Prostate gland (tissue), 2 donors: ENCODE results near the gene KLK11. TPM values are rescaled to one million over a fixed set of nuclear protein-coding genes. Genes with fewer than 3 reads are reported as not detected.

Source experiments
- DNase-seq: peaks from one replicate; pipeline ENCODE4 v3.0.0-alpha.2; 2019; ENCODE audit warnings: low spot score
- H3K27ac ChIP-seq, 2 donors: fragments of 200-600 bp; sonication (generic); 2 replicates each; pipeline ENCODE4 v1.5.1; 2017 to 2019
- H3K27me3 ChIP-seq: fragments of 200-600 bp; sonication (generic); replicated peaks from 2 replicates; pipeline ENCODE4 v1.5.1; 2019; ENCODE audit not compliant: insufficient read depth
- H3K36me3 ChIP-seq, 2 donors: fragments of 200-600 bp; sonication (generic); 1 replicate in 1 of 2; 2 replicates in 1 of 2; pipeline versions ENCODE4 v1.5.1 to v1.8.1; 2017 to 2019
- H3K4me1 ChIP-seq: fragments of 200-600 bp; sonication (generic); replicated peaks from 2 replicates; pipeline ENCODE4 v1.5.1; 2019
- H3K4me3 ChIP-seq, 2 donors: fragments of 200-600 bp; sonication (generic); 2 replicates each; pipeline ENCODE4 v1.5.1; 2017 to 2019
- H3K9me3 ChIP-seq: fragments of 200-600 bp; sonication (generic); 2 replicates; pipeline ENCODE4 v1.5.1; 2017
- POLR2A ChIP-seq: fragments of 450-650 bp; IDR thresholded peaks from one replicate; pipeline ENCODE4 v1.6.1; 2016; ENCODE audit warnings: antibody characterized with exemption, mild to moderate bottlenecking
- POLR2AphosphoS5 ChIP-seq: sonication (generic); formaldehyde crosslinking; IDR thresholded peaks from one replicate; pipeline ENCODE4 v1.6.1; 2017; ENCODE audit warnings: antibody characterized with exemption
- whole genome bisulfite sequencing: methylation state at CpG from one replicate; pipeline ENCODE4 v1.1.5; 2018; 5-methylcytosine and 5-hydroxymethylcytosine counted together
- intact Hi-C: fragments of 100-400 bp; cut with DNase I; formaldehyde crosslinking; loops from one replicate; pipeline ENCODE4 v1.14.2; 2022
- total RNA-seq, 2 donors: library from RNA; depleted of rRNA; stranded (reverse); fragments of >200 nt; gene quantifications; one replicate each; pipeline ENCODE4 v1.1.0, GENCODE V29; 2016
- TF ChIP-seq, protein P1 (sequence below), 4 experiments: fragments of 200-600 bp in 2 of 4; fragments of 450-650 bp in 2 of 4; sonication (generic) in 2 of 4; IDR thresholded peaks; 1 replicate in 3 of 4; 2 replicates in 1 of 4; pipeline ENCODE4 v1.5.1; 2016 to 2019; ENCODE audit warnings: antibody characterized with exemption in 4 of 4, mild to moderate bottlenecking in 2 of 4, moderate library complexity in 2 of 4

KLK11 gene, protein sequence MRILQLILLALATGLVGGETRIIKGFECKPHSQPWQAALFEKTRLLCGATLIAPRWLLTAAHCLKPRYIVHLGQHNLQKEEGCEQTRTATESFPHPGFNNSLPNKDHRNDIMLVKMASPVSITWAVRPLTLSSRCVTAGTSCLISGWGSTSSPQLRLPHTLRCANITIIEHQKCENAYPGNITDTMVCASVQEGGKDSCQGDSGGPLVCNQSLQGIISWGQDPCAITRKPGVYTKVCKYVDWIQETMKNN
- total RNA-seq, result 100 to 1,000 TPM in 1 of 2 donors, 10 to 100 TPM in 1; 67.7 to 315 TPM

DNA sequence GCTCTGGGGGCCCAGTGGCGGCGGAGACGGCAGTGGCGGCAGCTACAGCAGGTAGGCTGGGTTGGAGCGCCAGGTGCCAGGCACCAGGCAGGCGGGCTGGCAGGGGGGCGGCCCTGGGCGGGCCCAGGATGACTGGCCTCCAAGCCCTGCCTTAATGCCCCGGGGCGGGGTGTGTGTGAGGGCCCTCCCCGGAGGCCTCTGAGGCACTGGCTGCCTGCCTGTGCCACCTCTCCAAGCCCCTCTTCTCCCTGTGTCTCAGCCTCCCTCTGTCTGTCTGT is at the start of gene KLK11:
TSS of gene KLK11 (minus strand) at position 63 of the 278 bp plus-strand sequence. CDS start 985 bp downstream, outside the sequence.
- Histone ChIP-seq H3K27me3 (no peaks in the 10 kb centered on the region), H3K4me1 (no peaks in the 10 kb centered on the region), H3K36me3 (no peaks in the 10 kb centered on the region), H3K4me3 (peak within 1 kb of the TSS; percentile 36 to 38), H3K27ac (peak within 1 kb of the TSS; percentile 83 to 86), H3K9me3 (no peaks in the 10 kb centered on the region)
- peak; percentile 79 for DNase-seq
- TF ChIP-seq POLR2AphosphoS5 (no peak), POLR2A (peak; percentile 83)
- TF ChIP-seq, protein P1, sequence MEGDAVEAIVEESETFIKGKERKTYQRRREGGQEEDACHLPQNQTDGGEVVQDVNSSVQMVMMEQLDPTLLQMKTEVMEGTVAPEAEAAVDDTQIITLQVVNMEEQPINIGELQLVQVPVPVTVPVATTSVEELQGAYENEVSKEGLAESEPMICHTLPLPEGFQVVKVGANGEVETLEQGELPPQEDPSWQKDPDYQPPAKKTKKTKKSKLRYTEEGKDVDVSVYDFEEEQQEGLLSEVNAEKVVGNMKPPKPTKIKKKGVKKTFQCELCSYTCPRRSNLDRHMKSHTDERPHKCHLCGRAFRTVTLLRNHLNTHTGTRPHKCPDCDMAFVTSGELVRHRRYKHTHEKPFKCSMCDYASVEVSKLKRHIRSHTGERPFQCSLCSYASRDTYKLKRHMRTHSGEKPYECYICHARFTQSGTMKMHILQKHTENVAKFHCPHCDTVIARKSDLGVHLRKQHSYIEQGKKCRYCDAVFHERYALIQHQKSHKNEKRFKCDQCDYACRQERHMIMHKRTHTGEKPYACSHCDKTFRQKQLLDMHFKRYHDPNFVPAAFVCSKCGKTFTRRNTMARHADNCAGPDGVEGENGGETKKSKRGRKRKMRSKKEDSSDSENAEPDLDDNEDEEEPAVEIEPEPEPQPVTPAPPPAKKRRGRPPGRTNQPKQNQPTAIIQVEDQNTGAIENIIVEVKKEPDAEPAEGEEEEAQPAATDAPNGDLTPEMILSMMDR (IDR thresholded peaks at IDR 0.05), result peak in 1 of 4 experiments; percentile 6
- intact Hi-C loops, result no loop called here
- WGBS, result 56% methylated on average over 11 of the region's 11 CpGs

DNA sequence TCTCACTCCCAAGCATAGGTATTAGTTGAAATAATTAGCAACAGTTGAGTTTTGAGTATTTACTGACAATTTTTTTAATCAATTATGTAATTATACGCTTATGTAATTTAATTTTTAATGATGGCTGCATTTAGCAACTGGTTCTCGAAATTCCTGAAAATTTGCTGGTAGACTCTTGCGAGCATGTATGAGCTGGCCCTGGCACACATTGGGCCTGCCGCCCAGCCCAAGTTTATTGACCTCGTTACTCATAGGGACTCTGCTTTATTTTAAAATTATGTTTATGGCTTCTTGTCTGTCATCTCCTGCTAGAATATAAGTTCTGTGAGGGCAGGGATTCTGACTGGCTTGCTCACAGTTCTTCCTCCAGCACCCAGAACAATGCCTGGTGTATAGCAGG is 49.6 kb upstream of the KLK11 start:
- WGBS, result 44% methylated on average over 5 of the region's 5 CpGs
- Histone ChIP-seq H3K27ac (no peak overlapping the region), H3K4me1 (no peaks in the 10 kb centered on the region)

DNA sequence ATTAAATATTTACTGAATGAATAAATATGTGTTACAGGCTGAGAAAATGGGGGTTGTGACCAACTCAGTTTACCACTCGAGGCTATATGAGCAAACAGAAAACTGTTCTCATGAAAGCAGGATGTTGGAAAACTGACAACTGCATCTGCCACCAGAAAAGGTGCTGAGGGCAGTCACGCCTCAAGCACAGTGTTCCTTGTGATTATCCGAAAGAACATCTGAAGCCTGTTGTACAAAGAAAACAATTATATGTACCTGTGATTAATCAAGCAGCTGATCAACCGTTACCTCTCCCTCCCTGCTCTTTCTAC is 44.6 kb upstream of the KLK11 start:
- H3K36me3 ChIP-seq, result no peaks in the 10 kb centered on the region
- intact Hi-C loops, result no loop called here
- no peaks in the 10 kb centered on the region for H3K27me3 ChIP-seq
- peak overlapping the region; percentile 45 to 55 for H3K27ac ChIP-seq
- H3K4me1 ChIP-seq, result peaks cover 6% of the 10 kb centered on the region
- no peak overlapping the region for H3K4me3 ChIP-seq
- TF ChIP-seq POLR2AphosphoS5 (peak; percentile 86), POLR2A (no peak)
- TF ChIP-seq, protein P1 (IDR thresholded peaks at IDR 0.05), result no peak
- peak; percentile 85 for DNase-seq
- 26% methylated on average over 4 of the region's 4 CpGs for WGBS
- H3K9me3 ChIP-seq, result no peaks in the 10 kb centered on the region

More for the DNA sequence above, 49.6 kb upstream of the KLK11 start:
- Histone ChIP-seq H3K4me3 (no peak overlapping the region), H3K9me3 (no peaks in the 10 kb centered on the region), H3K27me3 (no peaks in the 10 kb centered on the region), H3K36me3 (no peaks in the 10 kb centered on the region)
- TF ChIP-seq POLR2A, result no peak
- TF ChIP-seq POLR2AphosphoS5, result no peak
- TF ChIP-seq, protein P1 (IDR thresholded peaks at IDR 0.05), result no peak
- intact Hi-C loops, result no loop called here
- DNase-seq, result no peak

DNA sequence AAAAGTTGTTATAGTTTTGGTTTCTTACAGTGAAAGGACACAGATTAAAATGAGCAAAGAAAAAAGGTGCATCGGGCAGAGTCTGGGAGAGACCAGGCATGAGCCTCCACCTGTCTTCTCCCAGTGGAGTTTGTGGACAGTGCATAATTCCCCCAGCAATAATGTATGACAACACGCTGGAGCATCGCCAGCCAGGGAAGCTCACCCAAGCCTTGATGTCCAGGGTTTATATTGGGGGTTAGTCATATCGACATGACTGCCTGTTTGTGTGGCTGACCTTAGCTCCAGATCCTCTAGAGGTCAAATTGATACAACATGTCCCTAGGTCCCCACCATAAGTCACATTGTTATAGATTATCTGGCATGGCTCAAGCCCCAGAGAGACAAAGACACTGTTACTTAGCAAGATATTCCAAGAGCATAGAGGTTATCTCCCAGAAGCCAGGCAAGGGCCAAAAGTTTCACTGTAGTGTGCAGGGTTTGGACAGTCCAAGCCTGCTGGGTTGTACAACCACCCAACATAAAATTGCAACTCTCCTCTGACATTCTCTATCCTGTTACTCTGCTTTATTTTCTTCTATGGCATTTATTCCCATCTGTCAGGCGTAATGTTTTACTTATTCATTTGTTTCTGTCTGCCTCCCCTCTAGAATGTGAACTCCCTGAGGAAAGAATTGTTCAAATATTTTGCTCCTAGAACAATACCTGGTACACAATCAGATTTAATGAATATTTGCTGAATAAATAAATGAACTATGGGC is 44.1 kb upstream of the KLK11 start:
- Histone ChIP-seq H3K9me3 (no peaks in the 10 kb centered on the region), H3K27me3 (no peaks in the 10 kb centered on the region), H3K4me3 (no peak overlapping the region), H3K36me3 (no peaks in the 10 kb centered on the region), H3K4me1 (peaks cover 6% of the 10 kb centered on the region), H3K27ac (peak overlapping the region; percentile 45 to 55)
- TF ChIP-seq POLR2AphosphoS5, result no peak
- DNase-seq, result no peak
- intact Hi-C loops, result no loop called here
- WGBS, result 69% methylated on average over 5 of the region's 5 CpGs

DNA sequence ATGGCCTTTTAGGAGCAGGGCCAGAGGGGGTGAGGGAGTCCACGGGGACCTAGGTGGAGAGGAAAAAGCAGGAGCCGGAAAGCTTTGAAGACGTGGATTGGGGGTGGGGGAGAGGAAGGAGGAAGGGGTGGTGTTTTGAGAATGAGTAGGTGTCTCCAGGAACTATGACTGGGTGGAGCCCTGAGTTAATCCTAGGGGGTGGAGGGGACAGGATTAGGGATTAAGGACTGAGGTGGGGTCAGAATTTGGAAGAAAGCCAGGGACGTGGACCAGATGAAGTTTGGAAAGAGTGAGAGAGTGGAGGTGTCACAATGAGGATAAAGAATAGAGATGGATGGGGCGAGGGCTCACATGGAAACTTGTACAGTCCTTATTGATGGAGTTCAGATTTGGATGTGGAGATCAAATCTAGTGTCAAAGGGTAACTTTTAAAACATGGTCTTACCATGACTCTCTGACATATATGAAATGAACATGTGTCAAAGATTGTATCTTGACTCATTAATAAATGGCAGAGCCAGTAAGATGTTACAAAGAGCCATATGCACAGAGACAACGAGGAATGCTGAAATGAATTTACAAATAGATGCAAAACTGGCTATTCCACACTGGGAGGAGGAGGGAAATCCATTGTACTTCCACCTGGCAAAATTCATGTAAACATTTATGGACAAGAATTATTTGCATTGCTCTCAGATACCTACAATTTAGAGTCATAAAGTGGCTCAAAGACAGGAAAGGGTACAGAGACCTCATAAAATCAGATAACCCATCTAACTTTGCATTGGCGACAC is 40.2 kb upstream of the KLK11 start:
- Histone ChIP-seq H3K27me3 (no peaks in the 10 kb centered on the region), H3K4me3 (no peak overlapping the region), H3K9me3 (no peaks in the 10 kb centered on the region), H3K36me3 (no peaks in the 10 kb centered on the region), H3K4me1 (peaks cover 6% of the 10 kb centered on the region), H3K27ac (no peak overlapping the region)
- DNase-seq, result no peak
- 63% methylated on average over 7 of the region's 7 CpGs for WGBS
- TF ChIP-seq, protein P1 (IDR thresholded peaks at IDR 0.05), result no peak
- TF ChIP-seq POLR2AphosphoS5 (peak; percentile 48), POLR2A (no peak)
- intact Hi-C loops, result no loop called here
